GM19438 (cell line): ENCODE results near the gene ANO1.

ENCODE experiments used
- ATAC-seq: cut with Tn5 transposase; IDR thresholded peaks from one replicate; pipeline ENCODE4 v1.9.1; 2021; ENCODE audit warnings: low read depth; ENCODE audit not compliant: unreplicated experiment

Gene ANO1

GRCh38 chr11:70049045-70049444, 29.1 kb upstream of the ANO1 start:
- ATAC-seq, result no peak

- no peak for ATAC-seq
Observed at GRCh38 chr11:70050243-70050642, 27.9 kb upstream of the ANO1 start.

GRCh38 chr11:70054004-70054403, 24.1 kb upstream of the ANO1 start:
- ATAC-seq, result no peak

GRCh38 chr11:70055444-70055843, 22.7 kb upstream of the ANO1 start:
- no peak for ATAC-seq

- ATAC-seq, result no peak
Observed at GRCh38 chr11:70057080-70057479, 21.0 kb upstream of the ANO1 start.

GRCh38 chr11:70059971-70060370, 18.1 kb upstream of the ANO1 start:
- ATAC-seq, result no peak

- ATAC-seq, result no peak
Observed at GRCh38 chr11:70060611-70061293, 17.4 kb upstream of the ANO1 start.

- no peak for ATAC-seq
Observed at GRCh38 chr11:70061734-70062133, 16.4 kb upstream of the ANO1 start.

- no peak for ATAC-seq
Observed at GRCh38 chr11:70063121-70063520, 15.0 kb upstream of the ANO1 start.

- no peak for ATAC-seq
Observed at GRCh38 chr11:70063555-70063954, 14.6 kb upstream of the ANO1 start.

GRCh38 chr11:70064008-70064725, 13.9 kb upstream of the ANO1 start:
- ATAC-seq, result no peak

- no peak for ATAC-seq
Observed at GRCh38 chr11:70064726-70065317, 13.3 kb upstream of the ANO1 start.

GRCh38 chr11:70065318-70066135, 12.6 kb upstream of the ANO1 start:
- no peak for ATAC-seq

GRCh38 chr11:70066136-70066520, 12.0 kb upstream of the ANO1 start:
- ATAC-seq, result no peak

- no peak for ATAC-seq
Observed at GRCh38 chr11:70066628-70067027, 11.5 kb upstream of the ANO1 start.

- no peak for ATAC-seq
Observed at GRCh38 chr11:70067036-70067435, 11.1 kb upstream of the ANO1 start.

- no peak for ATAC-seq
Observed at GRCh38 chr11:70067591-70068341, 10.4 kb upstream of the ANO1 start.

GRCh38 chr11:70068345-70068744, 9.8 kb upstream of the ANO1 start:
- ATAC-seq, result no peak

GRCh38 chr11:70068950-70069349, 9.2 kb upstream of the ANO1 start:
- ATAC-seq, result no peak

- ATAC-seq, result no peak
Observed at GRCh38 chr11:70070706-70071105, 7.4 kb upstream of the ANO1 start.
